ENCODE measurements around the gene CLCN3.
"Not testable (repeated sequence)": the region's sequence is repeated elsewhere in the genome, so short reads cannot be mapped to it uniquely, and the experiment has no call there.

Gene CLCN3

DNA sequence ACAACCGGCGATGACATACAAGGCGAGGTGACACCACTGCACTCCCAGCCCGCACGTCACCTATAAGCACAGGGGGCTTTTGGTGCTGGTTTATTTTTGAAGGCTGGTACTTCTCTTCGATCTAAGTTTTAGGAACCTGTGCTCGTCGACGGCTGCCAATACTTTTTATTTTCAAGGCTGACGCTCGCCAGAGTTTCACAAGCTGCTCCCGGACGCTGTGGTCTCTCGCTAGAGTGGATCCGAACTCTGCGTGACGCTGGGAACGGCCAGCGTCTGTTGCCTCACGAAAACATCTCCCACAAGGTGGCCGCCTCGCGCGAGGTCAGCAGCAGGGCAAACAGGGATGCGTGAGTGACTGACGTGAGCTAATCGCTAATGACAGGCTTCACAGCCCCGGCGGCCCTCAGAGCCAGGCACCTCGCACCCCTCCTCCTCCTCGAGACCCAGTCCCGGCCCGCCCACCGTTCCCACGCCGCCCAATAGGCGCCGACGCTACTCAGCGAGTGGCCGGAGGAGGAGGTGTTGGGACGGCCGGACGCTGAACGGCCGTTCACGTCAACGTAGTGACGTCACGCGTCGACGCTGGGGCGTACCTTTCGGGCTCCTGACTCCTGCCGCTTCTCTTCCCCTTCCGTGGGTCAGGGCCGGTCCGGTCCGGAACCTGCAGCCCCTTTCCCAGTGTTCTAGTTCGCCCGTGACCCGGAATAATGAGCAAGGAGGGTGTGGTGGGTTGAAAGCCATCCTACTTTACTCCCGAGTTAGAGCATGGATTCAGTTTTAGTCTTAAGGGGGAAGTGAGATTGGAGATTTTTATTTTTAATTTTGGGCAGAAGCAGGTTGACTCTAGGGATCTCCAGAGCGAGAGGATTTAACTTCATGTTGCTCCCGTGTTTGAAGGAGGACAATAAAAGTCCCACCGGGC, at the start of gene CLCN3:
Gene CLCN3, plus strand, starts transcription at position 621 of the 922 bp plus-strand sequence. CDS start 15,351 bp downstream, outside the sequence.
- DNase-seq (ENCODE audit: low spot score) = peak; percentile 100

DNA sequence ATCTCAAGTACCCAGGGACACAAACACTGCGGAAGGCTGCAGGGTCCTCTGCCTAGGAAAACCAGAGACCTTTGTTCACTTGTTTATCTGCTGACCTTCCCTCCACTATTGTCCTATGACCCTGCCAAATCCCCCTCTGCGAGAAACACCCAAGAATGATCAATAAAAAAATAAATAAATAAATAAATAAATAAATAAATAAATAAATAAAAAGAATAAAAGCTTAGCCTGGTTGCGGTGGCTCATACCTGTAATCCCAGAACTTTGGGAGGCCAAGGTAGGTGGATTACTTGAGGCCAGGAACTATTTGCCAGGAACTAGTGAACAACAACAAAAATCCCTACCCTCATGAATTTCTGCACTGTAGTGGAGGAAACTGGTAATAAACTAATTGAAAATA, 49.4 kb upstream of the CLCN3 start:
- DNase-seq (ENCODE audit: low spot score) = not testable (repeated sequence)

DNA sequence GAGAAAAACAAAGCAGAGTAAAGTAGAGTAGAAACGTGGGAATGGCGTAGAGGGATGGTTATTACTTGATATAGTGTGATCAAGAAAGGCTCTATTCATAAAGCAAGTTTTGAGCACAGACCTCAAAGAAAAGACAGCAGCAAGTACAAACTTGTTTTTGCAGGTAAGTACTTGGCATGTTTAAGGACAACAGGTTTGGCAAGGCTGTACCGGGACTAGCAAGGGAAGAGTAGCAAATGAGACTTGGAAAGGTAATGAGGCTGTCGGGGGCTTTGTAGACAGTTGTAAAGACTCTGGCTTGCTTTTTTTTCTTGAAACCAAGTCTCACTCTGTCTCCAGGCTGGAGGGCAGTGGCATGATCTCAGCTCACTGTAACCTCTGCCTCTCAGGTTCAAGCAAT, 48.9 kb upstream of the CLCN3 start:
- no peak for DNase-seq (ENCODE audit: low spot score)

DNA sequence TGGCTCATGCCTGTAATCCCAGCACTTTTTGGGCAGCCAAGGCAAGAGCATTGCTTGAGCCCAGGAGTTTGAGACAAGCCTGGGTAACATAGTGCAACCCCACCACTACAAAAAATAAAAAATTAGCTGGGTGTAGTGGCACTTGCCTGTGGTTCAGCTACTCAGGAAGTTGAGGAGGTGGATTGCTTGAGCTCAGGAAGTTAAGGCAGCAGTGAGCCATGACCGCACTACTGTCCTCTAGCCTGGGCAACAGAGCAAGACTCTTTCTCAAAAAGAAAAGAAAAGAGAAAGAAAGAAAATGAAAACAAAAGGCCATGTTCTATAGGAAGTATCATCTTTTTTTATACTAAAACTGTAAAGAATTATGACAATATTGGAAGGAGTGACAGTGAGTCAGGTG, 46.5 kb upstream of the CLCN3 start:
- no peak for DNase-seq (ENCODE audit: low spot score)

DNA sequence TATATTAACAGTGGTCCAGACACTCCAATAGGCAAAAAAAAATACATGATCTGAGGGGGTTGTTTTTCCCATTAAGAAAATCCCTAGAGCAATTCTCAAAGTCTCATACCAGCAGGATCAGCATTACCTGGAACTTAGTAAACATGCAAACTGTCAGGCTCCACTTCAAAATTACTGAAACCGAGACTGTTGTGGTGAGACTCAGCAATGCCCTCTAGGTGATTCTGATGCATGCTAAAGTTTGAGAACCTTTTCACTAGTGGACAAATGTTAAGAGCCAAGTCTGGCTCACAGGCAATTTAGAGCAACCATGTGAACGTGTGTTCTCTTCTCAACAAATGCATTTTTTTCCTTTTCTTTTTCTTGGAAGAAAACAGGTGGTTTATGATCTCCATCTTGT, 38.2 kb upstream of the CLCN3 start:
- DNase-seq (ENCODE audit: low spot score) = no peak

DNA sequence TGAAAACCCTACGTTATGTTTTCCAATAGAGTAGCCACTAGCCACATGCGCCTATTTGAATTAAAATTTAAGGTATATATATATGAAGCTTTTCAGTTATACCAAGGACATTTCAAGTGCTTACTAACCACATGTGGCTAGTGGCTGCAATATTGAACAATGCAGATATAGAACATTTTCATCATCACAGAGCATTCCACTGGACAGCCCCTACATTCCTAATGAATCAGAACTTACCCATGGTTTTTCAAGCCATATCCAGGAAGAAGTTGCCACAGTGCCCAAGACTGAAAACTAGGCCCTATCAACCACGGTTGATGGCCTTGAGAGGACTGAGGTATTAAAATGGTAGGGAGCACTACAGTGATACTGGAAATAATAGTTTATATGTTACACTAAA, 37.7 kb upstream of the CLCN3 start:
- no peak for DNase-seq (ENCODE audit: low spot score)

DNA sequence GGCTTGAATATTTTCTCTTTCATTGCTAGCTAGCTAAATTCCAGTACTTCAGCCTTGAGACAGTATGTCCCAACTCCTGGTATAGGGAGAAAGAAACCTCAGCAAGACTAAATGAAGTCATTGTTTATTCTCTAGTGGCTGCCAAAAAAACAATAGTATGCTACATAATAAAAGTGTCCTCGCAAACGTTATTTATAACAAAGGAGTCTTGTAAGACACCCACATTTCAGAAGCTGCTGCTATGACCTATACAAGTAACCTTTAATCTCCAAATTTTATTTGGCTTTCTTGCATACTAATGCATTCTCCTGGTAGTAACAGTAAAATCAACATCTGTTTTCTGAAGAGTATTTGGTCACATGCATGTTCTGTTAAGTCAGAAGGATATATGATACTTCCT, 36.8 kb upstream of the CLCN3 start:
- DNase-seq (ENCODE audit: low spot score) = no peak

DNA sequence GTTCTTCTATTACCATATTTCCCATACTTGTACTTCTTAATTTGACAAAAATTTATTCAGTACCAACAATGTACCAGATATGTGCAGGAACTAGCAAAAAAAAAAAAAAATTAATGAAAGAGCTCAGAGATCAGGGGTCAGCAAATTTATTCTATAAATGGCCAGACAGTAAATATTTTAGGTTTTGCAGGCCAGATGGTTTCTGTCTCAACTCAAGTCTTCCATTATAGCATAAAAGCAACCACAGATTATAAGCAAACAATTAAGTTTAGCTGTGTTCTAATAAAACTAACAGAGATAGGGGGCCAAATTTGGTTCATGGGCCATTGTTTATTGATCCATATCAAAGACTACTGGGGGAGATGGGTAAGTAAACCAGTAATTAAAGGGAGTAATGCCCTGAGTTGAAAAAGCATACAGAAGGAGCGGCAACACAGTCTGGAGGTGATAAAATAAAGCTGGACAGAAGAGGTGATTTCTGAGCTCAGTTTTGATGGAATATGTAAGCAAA, 27.3 kb upstream of the CLCN3 start:
- no peak for DNase-seq (ENCODE audit: low spot score)

DNA sequence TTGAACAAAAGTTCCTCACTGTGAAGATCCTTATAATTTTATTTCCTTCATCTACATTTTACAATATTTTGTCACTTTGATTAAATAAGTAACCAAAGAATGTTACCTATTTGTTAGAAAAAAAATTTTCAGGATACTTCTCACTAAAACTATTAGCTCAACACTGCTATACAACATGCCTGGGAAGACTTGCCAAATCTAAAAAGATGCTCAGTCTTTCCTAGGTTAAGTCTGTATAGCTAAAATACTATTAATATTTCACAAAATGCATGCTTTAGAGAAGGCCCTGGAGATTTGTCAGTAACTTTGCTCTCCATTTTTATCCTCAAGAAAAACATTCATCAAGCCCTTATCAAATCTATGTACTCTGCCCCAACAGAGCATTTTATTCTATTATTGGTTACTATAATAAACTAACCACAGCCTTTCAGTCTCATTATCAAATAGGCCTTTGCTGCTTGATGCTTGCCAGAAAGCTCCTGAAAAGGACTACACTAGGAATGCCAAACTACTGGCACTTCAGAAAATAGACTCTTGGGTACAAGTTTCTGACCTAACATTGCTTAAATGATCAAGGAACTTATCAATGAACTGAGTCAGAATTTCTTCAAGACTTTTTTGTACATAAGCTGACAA, 25.7 kb upstream of the CLCN3 start:
- DNase-seq (ENCODE audit: low spot score) = no peak

DNA sequence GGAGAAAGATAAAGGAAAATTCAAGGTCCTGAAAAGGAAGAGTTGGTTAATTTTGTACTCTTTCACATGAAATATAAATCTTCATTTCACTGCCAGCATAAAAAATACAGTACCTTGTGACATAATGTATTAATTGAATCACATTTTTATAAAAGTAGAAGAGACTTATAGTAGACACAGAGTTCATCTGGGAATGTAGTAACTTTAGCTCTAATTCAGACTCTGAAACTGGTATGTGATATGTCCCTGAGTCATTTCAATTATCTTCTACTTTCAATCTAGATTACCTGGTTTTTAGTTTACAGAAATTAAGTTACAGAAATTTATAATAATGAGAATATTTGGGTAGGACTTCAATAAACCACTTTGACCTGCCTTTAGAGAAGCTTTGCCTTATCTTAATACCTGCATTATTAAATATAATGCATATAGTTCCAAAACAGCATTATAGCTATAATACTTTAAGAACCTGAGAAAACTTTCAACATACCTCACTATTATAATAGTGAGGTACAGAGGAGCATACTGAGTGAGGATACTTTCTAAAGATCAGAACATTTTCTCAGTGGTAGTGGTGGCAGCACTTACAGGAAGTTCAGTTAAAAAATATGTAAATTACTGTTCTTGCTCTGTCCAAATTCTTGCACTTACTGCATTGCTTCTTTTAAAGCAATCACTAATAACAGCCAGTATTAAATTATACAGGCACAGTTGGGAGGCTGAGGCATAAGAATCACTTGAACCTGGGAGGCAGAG, 19.2 kb upstream of the CLCN3 start:
- no peak for DNase-seq (ENCODE audit: low spot score)

DNA sequence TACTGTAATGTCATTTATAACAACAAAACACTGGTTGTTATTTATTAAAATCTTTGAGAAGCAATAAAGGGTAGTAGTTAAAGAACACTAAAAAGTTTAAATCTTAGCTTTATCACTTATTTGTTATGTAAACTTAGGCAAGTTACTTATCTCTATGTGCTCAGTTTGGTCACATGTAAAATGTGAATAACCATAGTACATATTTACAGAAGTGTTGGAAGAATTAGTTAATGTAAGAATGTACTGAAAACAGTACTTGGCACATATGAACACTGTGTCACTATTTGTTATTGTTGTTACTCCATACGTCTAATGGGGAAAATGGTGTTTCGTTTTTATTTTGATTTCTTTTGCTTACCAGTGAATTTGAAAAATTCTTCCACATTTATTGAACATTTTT, 17.1 kb upstream of the CLCN3 start:
- DNase-seq (ENCODE audit: low spot score) = no peak

DNA sequence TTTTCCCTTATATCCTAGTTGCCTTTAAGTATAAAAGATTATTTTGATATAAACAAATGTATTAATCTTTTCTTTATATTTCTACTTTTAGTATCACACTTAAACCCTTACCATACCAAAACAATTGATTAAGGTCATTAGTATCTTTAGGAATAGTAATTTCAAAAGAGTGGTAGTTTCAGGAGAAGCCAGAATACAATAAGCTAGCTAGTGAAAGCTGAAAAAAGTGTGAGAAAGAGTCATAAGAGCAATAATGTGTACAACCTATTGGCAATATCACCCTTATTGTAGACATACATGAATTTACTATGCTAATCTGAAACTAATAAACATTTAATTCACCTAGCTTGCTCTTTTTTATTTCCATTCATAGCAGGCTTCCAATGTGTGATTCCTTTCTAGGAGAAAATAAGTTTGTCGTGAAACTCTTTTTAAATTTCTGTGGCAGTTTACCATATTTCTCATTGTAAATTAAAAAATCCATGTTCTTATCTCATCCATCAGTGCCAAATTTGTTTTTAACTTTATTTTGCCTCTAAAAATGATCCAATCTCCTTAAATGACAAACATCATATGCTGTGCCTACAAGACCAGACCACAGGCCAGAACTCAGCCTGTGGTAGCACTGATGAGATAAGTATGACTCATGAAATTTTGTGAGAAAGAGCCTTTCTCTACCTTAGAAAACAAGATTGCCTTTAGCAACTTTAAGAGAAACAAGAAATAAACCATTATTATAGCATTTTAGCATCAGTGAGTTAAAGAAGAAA, 16.1 kb upstream of the CLCN3 start:
- DNase-seq (ENCODE audit: low spot score) = no peak

DNA sequence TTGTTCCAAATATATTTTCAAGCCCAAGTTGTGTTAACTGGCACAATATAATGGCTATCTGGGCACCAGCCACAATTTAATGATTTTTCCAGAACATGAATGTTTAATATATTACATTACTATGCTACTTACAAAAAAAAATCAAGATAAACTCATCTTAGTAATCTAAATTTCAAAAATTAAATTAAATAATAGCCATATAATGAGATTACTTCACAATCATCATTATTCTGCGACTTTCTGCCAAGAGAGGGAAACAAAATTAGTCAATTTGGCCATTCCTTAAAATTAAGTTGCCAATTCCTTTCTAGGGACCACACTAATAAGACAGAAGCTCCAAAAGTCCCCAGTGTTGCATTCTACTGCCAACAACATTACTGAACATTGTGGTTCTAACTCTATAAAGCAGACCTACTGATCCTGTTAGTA, 15.5 kb upstream of the CLCN3 start:
- DNase-seq (ENCODE audit: low spot score) = no peak

DNA sequence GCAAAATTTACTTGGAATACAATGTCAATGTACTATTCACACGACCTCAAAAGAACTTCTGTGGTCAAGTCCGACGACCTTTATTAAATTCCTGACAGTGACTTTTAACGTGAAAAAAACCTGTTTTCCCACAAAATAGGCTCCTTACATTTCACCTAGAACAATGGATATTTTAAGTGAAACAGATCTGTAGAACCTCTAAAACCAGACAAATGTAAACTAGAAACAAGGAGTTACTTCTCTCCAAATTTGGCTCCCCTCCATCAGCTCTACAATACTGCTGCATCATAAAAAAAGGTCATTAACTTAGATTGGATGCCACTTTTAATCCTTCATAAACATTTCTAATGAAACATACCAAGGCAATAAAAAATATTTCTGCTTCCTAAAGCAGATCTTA, 9.2 kb upstream of the CLCN3 start:
- no peak for DNase-seq (ENCODE audit: low spot score)

DNA sequence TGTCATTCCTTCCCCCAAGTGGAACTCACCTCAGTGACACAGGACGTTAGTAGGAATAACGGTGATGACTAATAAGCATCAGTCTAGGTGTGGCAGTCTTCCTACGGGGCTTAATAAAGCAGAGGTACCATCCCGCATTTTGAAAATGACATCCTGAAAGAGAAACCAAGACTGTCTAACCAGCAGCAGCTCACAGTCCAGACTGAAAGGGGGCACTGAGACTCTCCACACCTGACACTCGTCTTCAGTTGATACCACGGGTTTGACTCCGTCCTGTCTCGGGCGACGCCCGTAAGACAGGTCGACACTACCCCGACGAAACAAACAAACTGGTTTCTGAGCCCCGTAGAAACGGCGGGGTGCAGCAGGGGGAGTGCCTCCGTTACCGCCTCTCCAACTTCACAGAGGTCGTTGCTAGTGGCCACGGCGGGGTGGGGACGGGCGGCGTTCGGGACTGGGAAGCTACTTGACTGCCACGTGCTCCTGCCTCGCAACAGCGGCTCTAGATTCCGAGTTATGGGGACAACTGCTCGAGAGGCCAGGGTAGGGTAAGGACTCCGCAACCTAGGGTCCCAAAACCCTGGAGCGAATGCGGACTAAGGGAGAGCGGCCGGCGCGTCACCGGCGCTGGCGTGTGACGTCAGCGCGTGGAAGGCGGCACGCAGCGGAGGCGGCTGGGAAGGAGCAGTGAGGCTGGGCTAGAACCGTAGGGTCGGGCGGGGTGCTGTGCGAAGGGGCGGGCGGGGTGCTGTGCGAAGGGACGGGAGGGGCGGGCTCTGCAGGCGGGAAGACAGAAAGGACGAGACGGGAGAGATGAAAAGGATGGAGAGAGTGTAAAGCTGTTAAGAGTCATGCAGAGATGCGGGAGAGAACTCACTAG, 8.1 kb upstream of the CLCN3 start, which contains the start of gene NEK1:
Gene NEK1, minus strand, starts transcription at position 593 of the 880 bp plus-strand sequence. CDS start 9,953 bp downstream, outside the sequence.
- peak; percentile 97 for DNase-seq (ENCODE audit: low spot score)

DNA sequence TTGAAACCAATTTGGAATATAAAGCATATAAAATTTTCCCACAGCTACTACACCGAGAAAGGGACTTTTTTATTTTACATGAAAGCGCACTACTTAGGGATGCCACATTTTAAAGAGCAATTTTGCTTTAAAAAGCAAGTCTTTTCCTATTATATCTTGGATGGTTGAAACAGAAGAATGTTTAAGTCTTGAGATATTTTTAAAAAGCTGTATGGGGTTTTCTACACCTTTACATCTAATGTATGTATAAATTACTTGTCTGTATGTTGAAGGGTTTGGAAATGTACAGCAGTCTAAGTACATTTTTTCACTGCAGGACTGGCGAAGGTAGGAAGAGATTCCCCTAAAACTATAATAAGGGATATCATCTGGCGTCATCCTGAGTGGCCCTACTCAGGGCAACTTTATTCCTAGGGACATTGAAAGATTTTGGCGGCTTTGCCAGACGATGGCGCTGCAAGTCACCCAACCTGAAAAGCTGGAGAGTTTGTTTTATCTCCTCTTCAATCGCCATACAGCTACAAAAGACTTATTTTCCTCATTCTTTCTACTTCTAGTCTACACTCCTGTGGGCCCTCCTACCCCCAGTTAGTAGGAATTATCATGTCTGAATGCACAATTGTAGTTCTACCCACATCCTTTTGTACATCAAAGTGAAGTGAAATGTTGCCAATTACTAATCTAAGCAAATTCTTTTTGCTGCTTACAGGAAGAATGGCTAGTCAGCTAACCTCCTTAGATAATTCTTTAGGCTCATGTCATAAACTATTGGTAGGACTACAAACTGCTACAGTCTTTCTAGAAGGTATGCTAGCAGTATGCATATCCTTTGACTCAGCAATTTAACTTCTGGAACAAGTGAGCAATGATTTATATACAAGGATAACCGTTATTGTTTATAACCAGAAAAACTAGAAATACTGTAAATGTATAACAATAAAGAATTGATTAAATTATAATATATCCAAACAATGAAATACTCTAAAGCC, 7.2 kb upstream of the CLCN3 start:
- DNase-seq (ENCODE audit: low spot score) = peak; percentile 89

DNA sequence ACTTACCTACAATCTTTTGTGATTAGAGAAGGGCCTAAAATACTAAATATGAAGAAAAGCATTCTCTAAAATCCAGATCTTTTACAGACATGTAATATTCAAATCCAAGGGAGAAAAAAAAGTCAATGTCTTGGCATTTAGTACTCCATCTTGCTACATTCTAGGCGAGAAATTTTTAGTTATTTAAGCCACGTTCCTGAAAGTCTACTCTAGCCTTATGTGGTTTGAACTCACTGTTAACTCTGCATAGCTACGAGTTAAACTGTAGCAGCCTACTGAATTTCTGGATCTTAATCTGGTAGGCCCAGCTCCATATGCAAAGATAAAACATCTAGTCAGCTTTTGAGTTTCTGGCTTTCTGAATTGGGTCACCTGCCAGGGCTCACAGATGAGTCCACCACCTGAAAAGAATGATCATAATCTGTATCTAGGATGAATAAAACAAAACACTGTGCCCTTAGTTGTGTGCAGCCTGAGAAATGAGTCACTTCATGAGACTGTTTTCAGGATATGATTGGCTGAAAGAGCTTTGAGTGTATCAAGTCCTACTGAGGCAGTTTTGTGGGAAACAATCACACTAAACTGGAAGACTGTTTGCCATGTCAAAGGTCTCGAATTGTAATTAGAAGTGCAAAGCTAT, 4.8 kb upstream of the CLCN3 start:
- no peak for DNase-seq (ENCODE audit: low spot score)

DNA sequence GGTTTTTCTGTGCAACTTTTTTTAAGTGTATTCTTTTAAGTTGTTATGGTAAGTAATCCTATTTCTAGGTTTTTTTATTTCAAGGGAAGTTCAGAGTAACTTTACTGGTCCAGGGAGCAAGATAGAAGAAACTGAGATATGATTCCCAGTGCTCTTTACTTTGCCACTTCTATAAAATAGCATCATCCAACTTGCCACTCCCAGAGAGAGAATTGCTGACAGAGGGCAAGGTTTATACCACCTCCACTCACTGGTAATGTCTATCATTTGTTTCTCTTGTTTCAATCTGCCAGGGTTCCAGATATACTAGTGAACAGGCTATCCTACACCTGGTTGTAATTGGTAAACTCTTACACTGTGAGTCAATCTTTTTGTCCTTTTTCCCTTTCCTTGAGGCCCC, 3.5 kb upstream of the CLCN3 start:
- DNase-seq (ENCODE audit: low spot score) = no peak

DNA sequence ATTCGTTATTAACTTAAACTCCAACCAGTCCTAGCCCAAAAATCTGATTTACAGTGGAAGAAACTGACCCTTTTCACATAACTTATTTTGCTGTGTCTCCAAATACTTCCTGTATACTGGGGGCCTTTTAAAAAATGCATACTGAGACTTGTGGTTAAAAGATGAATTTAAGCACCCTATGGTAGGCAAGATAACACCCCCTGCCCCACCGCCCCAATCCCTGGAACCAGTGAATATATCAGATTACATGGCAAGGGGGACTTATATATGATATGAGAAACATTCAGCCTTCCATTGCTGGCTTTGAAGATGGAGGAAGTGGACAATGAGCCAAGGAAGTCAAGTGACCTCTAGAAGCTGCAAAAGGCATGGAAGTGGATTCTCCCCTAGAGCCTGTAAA, 3.1 kb upstream of the CLCN3 start:
- no peak for DNase-seq (ENCODE audit: low spot score)

Data from Ammon's horn (tissue), 1 donor.